ENCODE results near the gene ATG9B. TPM values are rescaled to one million over a fixed set of nuclear protein-coding genes. Genes with fewer than 3 reads are reported as not detected.

Gene ATG9B
- total and polyA plus RNA-seq, 4 donors: 0.78 to 2.8 (median 1.5) TPM

DNA sequence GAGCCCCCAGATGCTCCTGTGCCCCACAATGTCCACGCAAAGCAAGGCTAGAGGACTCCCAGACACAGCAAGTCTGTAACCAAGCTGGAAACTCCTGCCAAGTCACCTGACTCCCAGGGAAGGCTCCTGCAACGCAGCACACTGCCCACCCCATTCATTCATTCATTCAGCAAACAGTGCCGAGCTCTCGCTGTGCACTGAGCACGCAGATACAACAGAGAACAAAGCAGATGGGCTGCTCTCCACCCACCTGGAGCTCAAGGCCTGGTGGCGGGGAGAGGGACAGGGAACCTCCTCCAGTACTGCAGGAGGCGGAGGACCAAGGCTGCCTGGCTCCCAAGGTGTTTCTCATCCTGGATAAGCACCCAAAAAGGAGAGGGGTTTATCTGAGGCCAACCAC, 54.8 kb downstream of the ATG9B start:
- DNase-seq: no peak
- H3K36me3 ChIP-seq (ENCODE audit: control insufficient read depth in 4 of 4, insufficient read depth in 4 of 4, low read length in 4 of 4): no peaks in the 10 kb centered on the region
- no peak for ATAC-seq (ENCODE audit: insufficient read depth, low FRiP score)
- H3K27me3 ChIP-seq (ENCODE audit: control insufficient read depth in 3 of 3, insufficient read depth in 3 of 3, low read length in 2 of 3): no peaks in the 10 kb centered on the region
- no peaks in the 10 kb centered on the region for H3K9me3 ChIP-seq (ENCODE audit: control insufficient read depth in 4 of 4, insufficient read depth in 3 of 4, low read length in 3 of 4)
- no peak overlapping the region for H3K9ac ChIP-seq (ENCODE audit: insufficient read depth in 1 of 2, low read length in 2 of 2)
- peaks cover 8 to 84% (median 49%) of the 10 kb centered on the region in 5 donors for H3K4me1 ChIP-seq (ENCODE audit: control insufficient read depth in 5 of 5, insufficient read depth in 5 of 5, low read length in 5 of 5)
- TF ChIP-seq, protein P1, sequence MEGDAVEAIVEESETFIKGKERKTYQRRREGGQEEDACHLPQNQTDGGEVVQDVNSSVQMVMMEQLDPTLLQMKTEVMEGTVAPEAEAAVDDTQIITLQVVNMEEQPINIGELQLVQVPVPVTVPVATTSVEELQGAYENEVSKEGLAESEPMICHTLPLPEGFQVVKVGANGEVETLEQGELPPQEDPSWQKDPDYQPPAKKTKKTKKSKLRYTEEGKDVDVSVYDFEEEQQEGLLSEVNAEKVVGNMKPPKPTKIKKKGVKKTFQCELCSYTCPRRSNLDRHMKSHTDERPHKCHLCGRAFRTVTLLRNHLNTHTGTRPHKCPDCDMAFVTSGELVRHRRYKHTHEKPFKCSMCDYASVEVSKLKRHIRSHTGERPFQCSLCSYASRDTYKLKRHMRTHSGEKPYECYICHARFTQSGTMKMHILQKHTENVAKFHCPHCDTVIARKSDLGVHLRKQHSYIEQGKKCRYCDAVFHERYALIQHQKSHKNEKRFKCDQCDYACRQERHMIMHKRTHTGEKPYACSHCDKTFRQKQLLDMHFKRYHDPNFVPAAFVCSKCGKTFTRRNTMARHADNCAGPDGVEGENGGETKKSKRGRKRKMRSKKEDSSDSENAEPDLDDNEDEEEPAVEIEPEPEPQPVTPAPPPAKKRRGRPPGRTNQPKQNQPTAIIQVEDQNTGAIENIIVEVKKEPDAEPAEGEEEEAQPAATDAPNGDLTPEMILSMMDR (IDR thresholded peaks at IDR 0.05; ENCODE audit: control extremely low read depth, extremely low read depth): no peak
- 65 to 80% methylated on average over 7 of the region's 7 CpGs for WGBS, 2 donors
- no peak overlapping the region for H3K4me3 ChIP-seq
- H3K27ac ChIP-seq (ENCODE audit: low read depth in 1 of 2, low read length in 1 of 2): no peak overlapping the region

DNA sequence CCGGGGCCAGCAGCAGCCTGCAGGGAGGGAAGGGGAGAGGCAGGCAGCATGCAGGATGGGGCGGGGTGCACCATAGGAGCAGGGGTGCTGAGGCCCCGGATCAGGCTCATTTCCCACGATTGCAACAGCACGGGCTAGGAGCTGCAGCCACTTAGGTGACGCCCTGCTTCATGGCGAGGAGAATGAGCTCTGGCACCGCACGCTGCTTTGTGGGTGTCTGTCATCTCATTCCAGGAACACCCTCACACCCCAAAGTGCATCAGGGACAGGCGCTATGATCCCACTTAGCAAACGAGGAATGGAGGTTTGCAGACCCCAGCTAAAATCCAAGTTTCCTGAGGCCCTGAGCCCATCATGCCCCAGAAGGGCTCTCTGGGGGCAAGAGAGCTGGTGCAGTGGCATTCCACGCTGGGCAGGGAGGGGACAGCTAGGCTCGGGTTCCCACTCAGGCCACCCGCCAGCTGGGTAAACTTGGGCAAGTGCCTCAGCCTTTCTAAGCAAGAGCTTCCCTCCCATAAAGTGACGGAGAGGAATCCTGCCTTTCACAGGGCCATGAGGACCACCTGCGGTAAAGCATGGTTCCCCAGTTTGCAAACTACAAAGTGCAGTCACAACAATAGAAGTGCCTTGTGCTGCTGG, 55.4 kb downstream of the ATG9B start:
- Histone ChIP-seq H3K4me1 (ENCODE audit: control insufficient read depth in 5 of 5, insufficient read depth in 5 of 5, low read length in 5 of 5) (peaks cover 8 to 85% (median 46%) of the 10 kb centered on the region in 5 donors), H3K27me3 (ENCODE audit: control insufficient read depth in 3 of 3, insufficient read depth in 3 of 3, low read length in 2 of 3) (no peaks in the 10 kb centered on the region), H3K9me3 (ENCODE audit: control insufficient read depth in 4 of 4, insufficient read depth in 3 of 4, low read length in 3 of 4) (no peaks in the 10 kb centered on the region), H3K36me3 (ENCODE audit: control insufficient read depth in 4 of 4, insufficient read depth in 4 of 4, low read length in 4 of 4) (no peaks in the 10 kb centered on the region), H3K27ac (ENCODE audit: low read depth in 1 of 2, low read length in 1 of 2) (no peak overlapping the region), H3K9ac (ENCODE audit: insufficient read depth in 1 of 2, low read length in 2 of 2) (no peak overlapping the region), H3K4me3 (no peak overlapping the region)
- DNase-seq: peak in 1 of 3 donors; percentile 59
- no peak for ATAC-seq (ENCODE audit: insufficient read depth, low FRiP score)
- TF ChIP-seq, protein P1 (IDR thresholded peaks at IDR 0.05; ENCODE audit: control extremely low read depth, extremely low read depth): no peak
- 44 to 63% methylated on average over 16 of the region's 16 CpGs for WGBS, 2 donors

DNA sequence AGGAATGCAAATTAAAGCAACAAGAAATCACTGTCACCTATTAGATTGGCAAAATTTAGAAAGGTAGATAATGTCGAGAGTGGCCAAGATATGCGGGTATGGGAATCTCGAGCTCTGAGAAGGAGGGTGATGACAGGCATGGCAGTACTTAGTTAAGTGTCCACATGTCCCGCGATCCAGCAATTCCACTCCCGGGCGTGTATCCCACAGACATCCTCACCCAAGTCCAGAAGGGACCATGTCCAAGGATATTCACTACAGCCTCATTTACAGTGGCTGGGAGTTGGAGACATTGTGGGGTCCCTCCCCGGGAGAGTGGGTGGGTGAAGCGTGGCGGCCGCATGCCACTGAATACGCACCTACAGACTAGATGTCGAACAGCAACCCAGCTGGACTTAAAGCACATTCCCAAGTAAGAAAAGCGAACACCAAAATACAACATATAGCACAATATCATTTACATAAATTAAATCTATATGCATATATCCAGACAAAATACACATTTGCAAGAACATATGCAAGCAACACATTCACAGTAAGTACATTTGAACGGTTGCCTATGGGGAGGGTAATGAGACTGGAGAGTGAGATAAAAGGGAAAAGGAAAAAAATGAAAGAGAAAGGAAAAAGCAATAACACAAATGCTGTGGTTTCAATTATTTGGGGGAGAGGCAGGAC, 56.1 kb downstream of the ATG9B start:
- Histone ChIP-seq H3K27me3 (ENCODE audit: control insufficient read depth in 3 of 3, insufficient read depth in 3 of 3, low read length in 2 of 3) (no peaks in the 10 kb centered on the region), H3K4me1 (ENCODE audit: control insufficient read depth in 5 of 5, insufficient read depth in 5 of 5, low read length in 5 of 5) (peaks cover 8 to 83% (median 45%) of the 10 kb centered on the region in 5 donors), H3K9me3 (ENCODE audit: control insufficient read depth in 4 of 4, insufficient read depth in 3 of 4, low read length in 3 of 4) (no peaks in the 10 kb centered on the region), H3K27ac (ENCODE audit: low read depth in 1 of 2, low read length in 1 of 2) (peak overlapping the region in 1 of 2 donors; percentile 46), H3K36me3 (ENCODE audit: control insufficient read depth in 4 of 4, insufficient read depth in 4 of 4, low read length in 4 of 4) (no peaks in the 10 kb centered on the region), H3K9ac (ENCODE audit: insufficient read depth in 1 of 2, low read length in 2 of 2) (no peak overlapping the region), H3K4me3 (no peak overlapping the region)
- 73 to 86% methylated on average over 15 of the region's 15 CpGs for WGBS, 2 donors
- ATAC-seq (ENCODE audit: insufficient read depth, low FRiP score): no peak
- TF ChIP-seq, protein P1 (IDR thresholded peaks at IDR 0.05; ENCODE audit: control extremely low read depth, extremely low read depth): no peak
- DNase-seq: no peak
